Measurements from ENCODE around the gene ZNF354C.

The ZNF354C gene

DNA sequence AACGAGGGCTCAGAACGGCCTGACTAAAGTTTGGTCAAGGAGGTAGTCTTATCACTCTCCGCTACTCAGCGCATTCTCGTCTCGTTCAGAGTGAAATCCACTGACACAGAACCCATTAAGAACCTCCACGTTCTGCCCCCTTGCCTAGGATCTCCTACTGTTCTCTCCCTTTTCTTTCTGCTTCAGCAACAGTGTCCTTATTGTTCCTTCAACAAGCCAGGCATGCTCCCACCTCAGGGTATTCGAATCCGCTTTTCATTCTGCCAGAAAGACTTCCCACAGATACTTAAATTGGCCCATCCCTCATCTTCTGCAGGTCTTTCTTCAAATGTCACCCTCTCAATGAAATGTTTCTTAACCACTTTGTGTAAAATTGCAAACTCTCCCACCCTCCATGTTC lies 4.3 kb upstream of the ZNF354C start:
- Histone ChIP-seq H3K4me3 (ENCODE audit: low read length) (no peak overlapping the region), H3K79me2 (ENCODE audit: low read length) (no peaks in the 10 kb centered on the region), H3K27ac (ENCODE audit: low read length) (no peak overlapping the region), H3K4me2 (ENCODE audit: low read length) (no peak overlapping the region), H3K9me3 (ENCODE audit: insufficient read depth, low read length) (peaks cover 3% of the 10 kb centered on the region; the same call in 1 of the 2 replicates), H3K4me1 (ENCODE audit: low read length) (no peaks in the 10 kb centered on the region), H3K36me3 (replicated peaks; ENCODE audit: low read depth, low read length) (no peaks in the 10 kb centered on the region), H2AFZ (ENCODE audit: low read depth, low read length) (no peak overlapping the region), H4K20me1 (ENCODE audit: insufficient read depth, low read length) (no peaks in the 10 kb centered on the region), H3K27me3 (ENCODE audit: low read depth, low read length) (no peaks in the 10 kb centered on the region), H3K9ac (ENCODE audit: low read length) (no peak overlapping the region)
- TF ChIP-seq, protein P1, sequence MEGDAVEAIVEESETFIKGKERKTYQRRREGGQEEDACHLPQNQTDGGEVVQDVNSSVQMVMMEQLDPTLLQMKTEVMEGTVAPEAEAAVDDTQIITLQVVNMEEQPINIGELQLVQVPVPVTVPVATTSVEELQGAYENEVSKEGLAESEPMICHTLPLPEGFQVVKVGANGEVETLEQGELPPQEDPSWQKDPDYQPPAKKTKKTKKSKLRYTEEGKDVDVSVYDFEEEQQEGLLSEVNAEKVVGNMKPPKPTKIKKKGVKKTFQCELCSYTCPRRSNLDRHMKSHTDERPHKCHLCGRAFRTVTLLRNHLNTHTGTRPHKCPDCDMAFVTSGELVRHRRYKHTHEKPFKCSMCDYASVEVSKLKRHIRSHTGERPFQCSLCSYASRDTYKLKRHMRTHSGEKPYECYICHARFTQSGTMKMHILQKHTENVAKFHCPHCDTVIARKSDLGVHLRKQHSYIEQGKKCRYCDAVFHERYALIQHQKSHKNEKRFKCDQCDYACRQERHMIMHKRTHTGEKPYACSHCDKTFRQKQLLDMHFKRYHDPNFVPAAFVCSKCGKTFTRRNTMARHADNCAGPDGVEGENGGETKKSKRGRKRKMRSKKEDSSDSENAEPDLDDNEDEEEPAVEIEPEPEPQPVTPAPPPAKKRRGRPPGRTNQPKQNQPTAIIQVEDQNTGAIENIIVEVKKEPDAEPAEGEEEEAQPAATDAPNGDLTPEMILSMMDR (IDR thresholded peaks at IDR 0.05; ENCODE audit: low read depth, low read length): no peak
- no peak for TF ChIP-seq EZH2phosphoT487 (IDR thresholded peaks at IDR 0.05; ENCODE audit: low read depth)

DNA sequence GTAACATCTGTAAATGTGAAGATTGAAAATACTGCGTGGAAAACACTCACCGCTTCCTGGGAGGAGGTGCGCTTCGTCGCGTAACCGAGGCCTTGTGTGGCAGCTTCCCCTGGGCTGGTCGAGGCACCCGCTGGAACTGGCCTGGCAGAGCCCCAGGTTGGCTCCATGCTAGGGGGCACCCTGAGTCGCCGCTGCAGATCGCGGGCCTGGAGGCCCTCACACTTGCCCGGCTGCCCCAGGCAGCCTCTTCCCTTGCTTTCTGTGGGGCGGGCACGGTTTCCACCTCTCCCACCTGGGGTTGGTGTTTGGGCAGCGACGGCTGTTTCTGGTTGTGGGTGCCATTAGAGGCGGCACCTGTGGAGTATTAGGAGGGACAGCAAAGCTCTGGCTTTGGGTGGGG lies 852 bp downstream of the ZNF354C start:
- Histone ChIP-seq H2AFZ (ENCODE audit: low read depth, low read length) (no peak overlapping the region), H3K4me3 (ENCODE audit: low read length) (no peak overlapping the region), H3K9ac (ENCODE audit: low read length) (no peak overlapping the region), H4K20me1 (ENCODE audit: insufficient read depth, low read length) (no peaks in the 10 kb centered on the region), H3K4me2 (ENCODE audit: low read length) (no peak overlapping the region), H3K79me2 (ENCODE audit: low read length) (no peaks in the 10 kb centered on the region), H3K36me3 (replicated peaks; ENCODE audit: low read depth, low read length) (no peaks in the 10 kb centered on the region), H3K27me3 (ENCODE audit: low read depth, low read length) (no peaks in the 10 kb centered on the region), H3K9me3 (ENCODE audit: insufficient read depth, low read length) (0 out of 2 replicates have a peak, but pooled peaks cover 3% of the 10 kb centered on the region), H3K27ac (ENCODE audit: low read length) (no peak overlapping the region), H3K4me1 (ENCODE audit: low read length) (no peaks in the 10 kb centered on the region)
- TF ChIP-seq EZH2phosphoT487 (IDR thresholded peaks at IDR 0.05; ENCODE audit: low read depth): no peak
- TF ChIP-seq, protein P1 (IDR thresholded peaks at IDR 0.05; ENCODE audit: low read depth, low read length): no peak

DNA sequence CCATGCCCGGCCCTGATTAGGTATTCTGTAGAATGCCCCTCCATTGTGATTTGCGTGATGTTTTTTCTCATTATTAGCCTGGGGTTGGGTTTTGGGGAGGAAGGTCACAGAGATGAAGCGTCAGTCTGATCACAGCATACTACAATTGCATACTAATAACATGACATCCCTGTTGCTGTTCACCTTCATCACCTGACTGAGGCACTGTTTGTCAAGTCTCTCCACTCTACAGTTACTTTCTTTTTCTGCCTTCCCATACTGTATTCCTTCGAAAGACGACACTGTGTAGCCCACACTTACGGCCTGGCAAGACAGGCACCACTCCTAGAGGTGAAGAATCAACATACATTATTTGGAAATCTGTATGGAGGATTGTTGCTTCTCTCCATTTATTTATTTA lies 5.5 kb downstream of the ZNF354C start:
- Histone ChIP-seq H3K27ac (ENCODE audit: low read length) (no peak overlapping the region), H3K9me3 (ENCODE audit: insufficient read depth, low read length) (no peaks in the 10 kb centered on the region), H4K20me1 (ENCODE audit: insufficient read depth, low read length) (no peaks in the 10 kb centered on the region), H3K9ac (ENCODE audit: low read length) (no peak overlapping the region), H3K36me3 (replicated peaks; ENCODE audit: low read depth, low read length) (no peaks in the 10 kb centered on the region), H3K4me2 (ENCODE audit: low read length) (no peak overlapping the region), H2AFZ (ENCODE audit: low read depth, low read length) (no peak overlapping the region), H3K79me2 (ENCODE audit: low read length) (no peaks in the 10 kb centered on the region), H3K4me1 (ENCODE audit: low read length) (no peaks in the 10 kb centered on the region), H3K4me3 (ENCODE audit: low read length) (no peak overlapping the region), H3K27me3 (ENCODE audit: low read depth, low read length) (no peaks in the 10 kb centered on the region)
- TF ChIP-seq, protein P1 (IDR thresholded peaks at IDR 0.05; ENCODE audit: low read depth, low read length): no peak
- no peak for TF ChIP-seq EZH2phosphoT487 (IDR thresholded peaks at IDR 0.05; ENCODE audit: low read depth)

DNA sequence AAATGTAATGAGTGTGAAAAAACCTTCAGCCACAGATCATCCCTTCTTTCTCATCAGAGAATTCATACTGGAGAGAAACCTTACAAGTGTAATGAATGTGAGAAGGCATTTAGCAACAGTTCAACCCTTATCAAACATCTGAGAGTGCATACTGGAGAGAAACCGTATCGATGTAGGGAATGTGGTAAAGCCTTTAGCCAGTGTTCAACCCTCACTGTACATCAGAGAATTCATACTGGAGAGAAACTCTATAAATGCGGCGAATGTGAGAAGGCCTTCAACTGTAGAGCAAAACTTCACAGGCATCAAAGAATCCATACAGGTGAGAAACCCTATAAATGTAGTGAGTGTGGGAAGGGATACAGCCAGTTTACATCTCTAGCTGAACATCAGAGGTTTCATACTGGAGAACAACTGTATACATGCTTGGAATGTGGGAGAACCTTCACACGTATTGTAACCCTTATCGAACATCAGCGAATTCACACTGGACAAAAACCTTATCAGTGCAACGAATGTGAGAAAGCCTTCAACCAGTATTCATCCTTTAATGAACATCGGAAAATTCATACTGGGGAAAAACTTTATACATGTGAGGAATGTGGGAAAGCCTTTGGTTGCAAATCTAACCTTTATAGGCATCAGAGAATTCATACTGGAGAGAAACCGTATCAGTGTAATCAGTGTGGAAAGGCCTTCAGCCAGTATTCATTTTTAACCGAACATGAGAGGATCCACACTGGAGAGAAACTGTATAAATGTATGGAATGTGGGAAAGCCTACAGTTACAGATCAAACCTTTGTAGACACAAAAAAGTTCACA lies 19.2 kb downstream of the ZNF354C start:
- no peak overlapping the region for H3K9ac ChIP-seq (ENCODE audit: low read length)
- no peaks in the 10 kb centered on the region for H4K20me1 ChIP-seq (ENCODE audit: insufficient read depth, low read length)

More for the DNA sequence above, 19.2 kb downstream of the ZNF354C start:
- TF ChIP-seq EZH2phosphoT487 (IDR thresholded peaks at IDR 0.05; ENCODE audit: low read depth): no peak
- H3K9me3 ChIP-seq (ENCODE audit: insufficient read depth, low read length): peaks cover 14% of the 10 kb centered on the region
- no peak overlapping the region for H3K4me3 ChIP-seq (ENCODE audit: low read length)
- no peak overlapping the region for H2AFZ ChIP-seq (ENCODE audit: low read depth, low read length)
- H3K27me3 ChIP-seq (ENCODE audit: low read depth, low read length): no peaks in the 10 kb centered on the region
- no peaks in the 10 kb centered on the region for H3K79me2 ChIP-seq (ENCODE audit: low read length)
- no peak overlapping the region for H3K4me2 ChIP-seq (ENCODE audit: low read length)
- no peaks in the 10 kb centered on the region for H3K4me1 ChIP-seq (ENCODE audit: low read length)
- H3K36me3 ChIP-seq (replicated peaks; ENCODE audit: low read depth, low read length): no peaks in the 10 kb centered on the region
- H3K27ac ChIP-seq (ENCODE audit: low read length): no peak overlapping the region

Measured in OCI-LY3 (cell line).